A172 (cell line): ENCODE measurements around the gene RABL3. TPM values are rescaled to one million over a fixed set of nuclear protein-coding genes. Genes with fewer than 3 reads are reported as not detected.
A peak's percentile ranks its signal among the peaks of the same experiment; 100 is the strongest.
"Not testable (repeated sequence)": the region's sequence is repeated elsewhere in the genome, so short reads cannot be mapped to it uniquely, and the experiment has no call there.

ENCODE experiments used
- DNase-seq: peaks from one replicate; pipeline ENCODE4 v3.0.0-alpha.2; 2015; ENCODE audit warnings: low spot score
- total RNA-seq: library from RNA; depleted of rRNA; stranded (reverse); fragments of >200 nt; shearing (Covaris generic); gene quantifications from 2 replicates; pipeline ENCODE4 v1.2.3, GENCODE V29; 2014

RABL3 gene
- total RNA-seq, 1 experiment from 2014 or later, result 24.4 TPM

GRCh38 chr3:120745466-120745865 is 3.1 kb upstream of the RABL3 start:
- no peak for DNase-seq

GRCh38 chr3:120743556-120744195 is 1.4 kb upstream of the RABL3 start:
- DNase-seq, result no peak

GRCh38 chr3:120742849-120743365 is 591 bp upstream of the RABL3 start:
- peak; percentile 15 for DNase-seq

DNA sequence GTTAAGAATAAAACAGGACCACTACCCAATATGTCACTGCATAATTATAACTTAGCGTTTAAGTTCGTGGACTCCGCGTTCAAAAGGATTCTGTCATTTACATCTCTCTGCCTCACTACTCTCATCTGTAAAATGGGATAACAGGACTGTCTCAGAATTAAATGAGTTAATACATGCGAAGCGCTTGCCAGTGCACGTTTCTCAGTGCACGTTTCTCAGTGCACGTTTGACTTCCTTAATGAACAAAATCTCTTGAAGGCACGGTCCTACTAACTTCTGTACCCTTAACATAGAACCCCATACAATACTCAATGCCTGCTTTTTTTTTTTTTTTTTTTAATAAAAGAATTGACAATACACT is 499 bp downstream of the RABL3 start:
- no peak for DNase-seq

DNA sequence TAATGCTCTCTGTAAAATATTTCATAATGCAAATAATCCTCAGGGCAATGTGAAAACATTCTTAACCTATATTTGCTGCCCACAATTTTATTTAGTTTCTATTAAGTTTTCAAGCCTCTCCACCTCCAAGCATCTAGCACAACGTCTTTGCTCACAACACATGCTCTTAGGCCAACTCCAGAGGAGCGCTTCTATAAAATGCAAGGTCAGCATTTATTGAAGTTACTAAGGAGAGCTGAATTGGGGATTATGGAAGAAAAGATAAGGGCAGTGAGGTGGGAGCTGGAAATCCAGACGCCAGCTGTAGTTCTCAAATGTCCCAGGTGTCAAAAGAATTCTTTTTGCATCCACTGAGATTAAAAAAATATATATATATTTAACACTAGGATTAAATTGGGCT is 996 bp downstream of the RABL3 start:
- DNase-seq, result no peak

GRCh38 chr3:120738006-120738405 is 4.3 kb downstream of the RABL3 start:
- DNase-seq, result not testable (repeated sequence)

DNA sequence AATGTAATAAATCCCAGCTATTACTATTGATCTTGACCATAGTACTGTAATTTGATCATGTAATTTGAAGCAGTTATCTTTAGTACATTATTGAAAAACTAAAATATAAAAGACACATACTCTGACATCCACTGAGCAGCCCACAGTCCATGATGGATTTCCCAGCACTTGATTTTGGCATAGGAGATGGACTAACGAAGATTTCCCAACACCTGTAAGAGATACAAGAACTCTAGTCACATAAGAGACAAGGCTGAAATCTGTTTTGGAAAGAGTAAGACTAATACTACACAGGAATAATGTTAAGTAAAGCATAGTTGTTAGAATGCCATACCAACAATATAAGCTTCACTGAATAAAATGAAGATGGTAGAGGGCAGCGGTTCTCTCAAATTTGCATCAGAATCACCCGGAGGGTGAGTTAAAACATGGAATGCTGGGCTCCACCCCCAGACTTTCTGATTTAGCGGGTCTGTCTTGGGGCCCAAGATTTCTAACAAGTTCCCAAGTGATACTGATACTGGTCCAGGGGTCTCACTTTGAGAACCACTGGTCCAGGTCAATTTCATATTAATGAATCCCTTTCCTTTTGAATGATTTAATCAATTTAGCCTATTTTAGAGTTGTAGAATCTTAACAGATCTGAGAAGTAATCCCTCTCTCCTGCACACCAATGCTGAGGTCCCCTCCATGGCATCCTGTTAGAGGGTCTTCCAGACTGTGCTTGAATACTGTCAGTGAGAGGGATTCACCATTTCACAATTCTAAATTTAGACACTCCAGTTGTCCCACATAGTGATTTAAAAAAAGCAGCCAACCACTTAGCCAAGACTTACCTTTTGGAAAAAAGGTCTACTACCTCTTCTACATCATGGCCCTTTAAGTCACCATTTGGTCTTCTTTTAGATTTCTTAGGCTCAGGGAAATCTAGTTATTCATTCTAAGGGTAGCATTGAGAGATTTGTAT is 11.5 kb downstream of the RABL3 start:
- DNase-seq, result no peak

GRCh38 chr3:120726791-120727190 is 15.5 kb downstream of the RABL3 start:
- DNase-seq, result no peak

DNA sequence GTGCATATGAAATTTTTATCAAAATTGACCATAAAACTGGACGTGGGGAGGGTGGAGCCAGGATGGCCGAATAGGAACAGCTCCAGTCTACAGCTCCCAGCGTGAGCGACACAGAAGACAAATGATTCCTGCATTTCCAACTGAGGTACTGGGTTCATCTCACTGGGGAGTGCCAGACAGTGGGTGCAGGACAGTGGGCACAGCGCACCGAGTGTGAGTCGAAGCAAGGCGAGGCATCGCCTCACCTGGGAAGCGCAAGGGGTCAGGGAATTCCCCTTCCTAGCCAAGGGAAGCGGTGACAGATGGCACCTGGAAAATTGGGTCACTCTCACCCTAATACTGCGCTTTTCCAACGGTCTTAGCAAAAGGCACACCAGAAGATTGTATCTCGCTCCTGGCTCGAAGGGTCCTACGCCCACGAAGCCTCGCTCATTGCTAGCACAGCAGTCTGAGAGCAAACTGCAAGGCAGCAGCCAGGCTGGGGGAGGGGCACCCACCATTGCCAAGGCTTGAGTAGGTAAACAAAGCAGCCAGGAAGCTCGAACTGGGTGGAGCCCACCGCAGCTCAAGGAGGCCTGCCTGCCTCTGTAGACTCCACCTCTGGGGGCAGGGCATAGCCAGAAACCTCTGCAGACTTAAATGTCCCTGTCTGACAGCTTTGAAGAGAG is 23.0 kb downstream of the RABL3 start:
- not testable (repeated sequence) for DNase-seq

- DNase-seq, result no peak
Measured at GRCh38 chr3:120713262-120713661, 29.1 kb downstream of the RABL3 start.

DNA sequence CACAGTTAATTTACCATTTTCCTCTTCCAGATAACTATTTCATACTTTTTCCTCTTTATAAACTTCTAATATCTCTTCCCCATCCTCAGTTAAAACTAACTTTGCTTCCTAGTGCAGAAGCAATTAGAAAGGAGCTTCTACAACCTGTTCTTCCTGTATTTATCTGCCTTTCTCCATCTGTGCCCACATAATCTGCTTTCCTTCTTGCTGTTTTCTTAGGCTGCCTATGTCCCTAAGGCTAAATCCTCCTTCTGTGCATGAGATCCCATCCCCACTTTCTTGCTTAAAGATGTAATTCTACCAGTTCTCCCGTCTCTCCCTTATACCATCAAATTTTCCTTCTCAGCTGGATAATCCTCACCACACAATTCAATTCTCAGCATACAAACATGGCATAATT is 31.9 kb downstream of the RABL3 start:
- DNase-seq, result no peak

- no peak for DNase-seq
Measured at GRCh38 chr3:120708408-120708807, 33.9 kb downstream of the RABL3 start.

GRCh38 chr3:120706950-120707349 is 35.4 kb downstream of the RABL3 start:
- DNase-seq, result no peak

DNA sequence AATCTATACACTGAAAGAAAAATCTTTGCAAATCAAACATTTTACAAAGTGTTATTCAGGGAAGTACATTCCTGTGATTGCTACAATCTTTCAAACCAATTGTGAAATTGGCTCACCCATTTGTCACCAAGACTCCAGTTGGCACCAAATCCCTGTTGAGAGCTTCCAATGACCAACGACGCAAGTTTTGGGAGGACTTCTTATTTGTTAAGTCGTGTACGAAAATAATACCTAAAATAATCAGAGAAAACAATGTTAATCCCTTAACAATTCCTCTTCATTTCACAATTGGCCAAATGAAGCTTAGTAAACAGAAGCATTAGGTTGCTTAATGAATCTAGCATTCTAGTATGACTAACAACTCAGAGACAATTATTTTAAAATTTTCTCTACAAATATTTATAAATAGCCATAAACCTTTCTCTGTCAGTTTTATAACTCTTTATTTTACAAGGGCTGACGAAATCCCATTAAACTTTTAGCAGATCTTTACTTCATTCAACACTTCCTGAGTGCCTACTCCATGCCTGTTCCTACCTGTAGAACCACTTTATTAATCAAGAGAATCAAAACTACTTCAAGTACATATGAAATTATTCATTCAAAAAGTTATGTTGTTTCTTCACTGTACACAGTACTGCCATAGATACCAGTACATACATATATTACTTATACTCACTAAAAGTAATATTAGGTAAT is 36.3 kb downstream of the RABL3 start:
- no peak for DNase-seq

DNA sequence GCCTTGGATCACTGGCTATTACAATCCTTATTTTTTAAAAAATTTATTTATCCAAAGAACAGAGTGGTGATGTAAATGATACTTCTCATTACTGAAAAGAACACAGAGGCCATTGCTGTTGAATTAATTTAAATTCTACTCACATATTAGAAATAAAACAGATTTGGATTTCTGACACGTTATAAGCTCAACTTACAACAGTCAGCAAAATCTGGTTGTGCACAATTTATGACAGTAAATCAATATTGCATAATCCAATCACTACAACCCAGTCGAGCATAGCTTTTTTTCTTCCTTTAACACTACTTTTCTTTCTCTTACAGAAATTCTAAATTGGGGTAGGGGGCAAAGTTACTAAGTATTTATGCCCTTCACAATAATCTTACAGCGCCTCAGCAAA is 43.0 kb downstream of the RABL3 start:
- no peak for DNase-seq

GRCh38 chr3:120693439-120694171 is 48.7 kb downstream of the RABL3 start:
- peak; percentile 44 for DNase-seq

DNA sequence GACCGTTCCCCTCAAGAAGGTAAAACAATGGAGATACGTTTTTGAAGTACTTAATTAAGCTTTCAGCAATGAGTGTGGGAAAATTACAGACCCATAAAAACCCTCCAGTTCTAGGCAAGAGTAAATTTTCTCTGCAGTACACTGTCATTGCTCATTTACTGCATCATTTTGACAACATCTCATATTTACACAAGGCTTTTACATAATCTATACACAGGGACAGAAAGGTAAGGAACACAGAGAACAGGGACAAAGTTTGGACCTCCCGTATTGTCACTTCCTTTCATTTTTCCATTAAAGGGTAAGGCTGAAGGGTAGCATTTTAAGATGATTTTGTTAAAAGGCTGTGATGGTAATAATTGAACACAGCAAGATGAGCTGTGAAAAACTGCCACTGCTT is 52.9 kb downstream of the RABL3 start:
- DNase-seq, result no peak

DNA sequence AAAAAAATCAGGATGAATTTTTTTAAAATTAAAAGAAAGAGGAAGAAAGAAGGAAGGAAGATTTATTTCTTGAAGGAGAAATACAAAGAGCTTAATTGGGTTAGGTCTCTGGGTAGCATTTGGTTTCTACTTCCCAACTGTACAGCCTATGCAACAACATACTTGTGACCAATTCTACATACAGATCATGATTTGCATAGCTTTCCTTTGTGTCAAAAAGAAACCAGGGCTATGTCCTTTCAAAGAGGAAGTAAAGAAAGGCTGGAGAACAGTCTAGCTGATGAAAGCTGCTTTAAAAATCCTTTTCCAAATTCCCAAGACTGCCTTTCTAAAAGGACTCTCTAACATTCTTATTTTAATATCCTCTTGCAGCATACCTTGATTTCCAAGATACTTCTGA is 54.2 kb downstream of the RABL3 start:
- DNase-seq, result no peak

- no peak for DNase-seq
Measured at GRCh38 chr3:120685411-120685810, 56.9 kb downstream of the RABL3 start.

DNA sequence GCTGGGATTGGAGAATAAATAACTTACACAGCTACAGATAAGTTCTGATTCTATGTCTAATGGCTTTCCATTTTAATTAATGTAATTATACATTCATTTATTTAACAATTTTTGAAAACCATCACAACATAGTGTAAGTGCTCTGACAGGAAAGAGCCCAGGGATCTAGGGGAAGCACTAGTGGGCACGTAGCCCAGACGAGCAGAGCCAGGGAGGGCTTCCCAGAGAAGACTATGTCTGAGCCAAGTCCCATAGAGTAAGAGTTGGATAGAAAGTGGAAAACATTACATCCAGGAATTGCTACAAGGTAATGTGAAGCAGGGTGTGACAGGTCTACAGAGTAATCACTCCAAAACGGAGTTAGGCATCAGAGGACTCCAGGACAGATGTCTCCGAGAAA is 57.4 kb downstream of the RABL3 start:
- DNase-seq, result no peak

DNA sequence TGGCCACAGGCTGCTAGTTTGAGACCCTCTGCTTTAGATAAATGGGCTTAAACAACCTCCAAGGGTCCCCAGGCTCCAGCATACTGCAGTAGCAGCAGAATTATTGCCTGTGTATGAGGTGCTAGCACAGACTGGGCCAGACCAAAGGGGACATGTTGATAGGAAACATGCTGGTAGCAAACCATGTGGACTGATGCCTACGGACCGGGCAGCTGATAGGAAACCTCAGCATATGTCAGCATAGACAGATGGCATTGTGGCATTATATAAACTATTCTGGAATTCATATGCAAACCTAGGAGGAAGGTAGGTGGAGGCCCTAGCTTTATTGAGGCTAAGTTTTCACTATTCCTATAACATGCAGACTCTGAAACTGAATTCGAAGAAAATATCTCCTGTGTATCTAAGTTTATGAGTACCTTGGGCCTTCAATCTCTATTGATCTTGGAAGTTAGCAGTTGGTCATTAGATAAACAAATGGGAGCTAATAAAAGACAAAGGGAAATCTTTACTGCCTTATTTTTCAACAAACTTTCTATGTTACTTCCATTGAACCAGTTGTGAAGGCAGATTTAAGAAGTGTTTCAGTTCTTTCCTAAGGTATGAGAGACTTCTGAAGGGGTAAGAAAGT is 58.5 kb downstream of the RABL3 start:
- DNase-seq, result no peak
